NCI-H187 treated with DMSO at 0.1 percent for 48 hours (cell line): ENCODE measurements around the gene INPP5E.

Source experiments
- DNase-seq: peaks from one replicate; lab custom pipeline; 2025; lab: John Stamatoyannopoulos, UW

Gene INPP5E

GRCh38 chr9:136403915-136404800 lies 35.5 kb downstream of the INPP5E start:
- DNase-seq: no peak

- no peak for DNase-seq
Measured at GRCh38 chr9:136403538-136403914, 36.1 kb downstream of the INPP5E start.

- DNase-seq: no peak
Measured at GRCh38 chr9:136402067-136402466, 37.6 kb downstream of the INPP5E start.

GRCh38 chr9:136401173-136401922 lies 38.3 kb downstream of the INPP5E start:
- DNase-seq: no peak

- DNase-seq: no peak
Measured at GRCh38 chr9:136400038-136400834, 39.4 kb downstream of the INPP5E start, which contains the start of gene SNAPC4. Gene SNAPC4 (minus strand): TSS chr9:136400170. CDS start chr9:136398428, 1,742 bp downstream.

GRCh38 chr9:136399176-136400037 lies 40.2 kb downstream of the INPP5E start:
- no peak for DNase-seq

GRCh38 chr9:136398286-136398685 lies 41.4 kb downstream of the INPP5E start:
- no peak for DNase-seq

- DNase-seq: no peak
Measured at GRCh38 chr9:136397643-136398042, 42.0 kb downstream of the INPP5E start.

GRCh38 chr9:136396219-136396515 lies 43.5 kb downstream of the INPP5E start:
- DNase-seq: no peak

- no peak for DNase-seq
Measured at GRCh38 chr9:136395345-136396218, 44.1 kb downstream of the INPP5E start.

- no peak for DNase-seq
Measured at GRCh38 chr9:136395020-136395340, 44.7 kb downstream of the INPP5E start.

- DNase-seq: no peak
Measured at GRCh38 chr9:136394312-136395019, 45.2 kb downstream of the INPP5E start.

GRCh38 chr9:136393531-136393930 lies 46.1 kb downstream of the INPP5E start:
- no peak for DNase-seq

GRCh38 chr9:136392538-136393449 lies 46.9 kb downstream of the INPP5E start:
- no peak for DNase-seq

- DNase-seq: no peak
Measured at GRCh38 chr9:136391737-136392537, 47.7 kb downstream of the INPP5E start.

- no peak for DNase-seq
Measured at GRCh38 chr9:136389396-136389795, 50.2 kb downstream of the INPP5E start.

GRCh38 chr9:136387217-136387616 lies 52.4 kb downstream of the INPP5E start:
- no peak for DNase-seq

GRCh38 chr9:136386018-136386417 lies 53.6 kb downstream of the INPP5E start:
- no peak for DNase-seq
